Left ventricle myocardium inferior (tissue), 1 donor: ENCODE measurements around the gene B4GALNT1. TPM values are rescaled to one million over a fixed set of nuclear protein-coding genes. Genes with fewer than 3 reads are reported as not detected.

Experiments used
- DNase-seq: peaks from one replicate; pipeline ENCODE4 v3.0.0-alpha.2; 2020
- H3K27ac ChIP-seq: fragments of 200-600 bp; replicated peaks from 2 replicates; pipeline ENCODE4 v1.8.0; 2021
- H3K27me3 ChIP-seq: fragments of 200-600 bp; 2 replicates; pipeline ENCODE4 v1.8.0; 2021; ENCODE audit warnings: low read depth
- H3K36me3 ChIP-seq: fragments of 200-600 bp; 2 replicates; pipeline ENCODE4 v1.8.0; 2021
- H3K4me1 ChIP-seq: fragments of 200-600 bp; 2 replicates; pipeline ENCODE4 v1.8.0; 2021
- H3K4me3 ChIP-seq: fragments of 200-600 bp; 2 replicates; pipeline ENCODE4 v1.8.0; 2021; ENCODE audit warnings: mild to moderate bottlenecking, moderate library complexity
- H3K9me3 ChIP-seq: fragments of 200-600 bp; replicated peaks from 2 replicates; pipeline ENCODE4 v1.8.0; 2021
- CTCF ChIP-seq: fragments of 200-600 bp; IDR thresholded peaks from 2 replicates; pipeline ENCODE4 v1.8.0; 2021; ENCODE audit warnings: antibody characterized with exemption, mild to moderate bottlenecking, borderline replicate concordance
- intact Hi-C: fragments of 100-400 bp; cut with micrococcal nuclease; formaldehyde crosslinking; loops from one replicate; pipeline ENCODE4 v1.11.0; 2022
- total RNA-seq: library from RNA; stranded (reverse); fragmentation: NEBNext Ultra II Directional; extraction: Animal tissue kit (Norgen Biotek cat#: 25700); gene quantifications from one replicate; pipeline ENCODE4 v1.2.1, GENCODE V29; 2021
- donor health status: DM: no; HTN: yes; CAD: no; lungs with severe emphysema.

B4GALNT1 gene
- total RNA-seq, 1 donor from 2014 or later = 4.7 TPM

- TF ChIP-seq CTCF = no peak
- no peak overlapping the region for H3K27ac ChIP-seq
- H3K4me1 ChIP-seq = no peaks in the 10 kb centered on the region
- peaks cover 38% of the 10 kb centered on the region for H3K27me3 ChIP-seq
- no peak overlapping the region for H3K4me3 ChIP-seq
- H3K36me3 ChIP-seq = no peaks in the 10 kb centered on the region
- intact Hi-C loops = loop anchor here (5.0 kb wide), 1 partner anchor 42 kb away; no protein-coding TSS in a partner anchor
- no peak for DNase-seq
- no peaks in the 10 kb centered on the region for H3K9me3 ChIP-seq
Measured at GRCh38 chr12:57579677-57580465, 53.1 kb downstream of the B4GALNT1 start.

- H3K4me1 ChIP-seq = no peaks in the 10 kb centered on the region
- no peak overlapping the region for H3K4me3 ChIP-seq
- intact Hi-C loops = no loop called here
- H3K27ac ChIP-seq = no peak overlapping the region
- DNase-seq = no peak
- no peaks in the 10 kb centered on the region for H3K9me3 ChIP-seq
- TF ChIP-seq CTCF = no peak
- H3K36me3 ChIP-seq = no peaks in the 10 kb centered on the region
- peaks cover 41% of the 10 kb centered on the region for H3K27me3 ChIP-seq
Measured at GRCh38 chr12:57579011-57579410, 54.0 kb downstream of the B4GALNT1 start.

GRCh38 chr12:57577981-57578758 is 54.8 kb downstream of the B4GALNT1 start:
- H3K4me1 ChIP-seq = no peaks in the 10 kb centered on the region
- H3K4me3 ChIP-seq = no peak overlapping the region
- no peaks in the 10 kb centered on the region for H3K9me3 ChIP-seq
- H3K36me3 ChIP-seq = no peaks in the 10 kb centered on the region
- H3K27ac ChIP-seq = no peak overlapping the region
- TF ChIP-seq CTCF = no peak
- intact Hi-C loops = no loop called here
- H3K27me3 ChIP-seq = peaks cover 41% of the 10 kb centered on the region
- no peak for DNase-seq

- intact Hi-C loops = no loop called here
- TF ChIP-seq CTCF = no peak
- Histone ChIP-seq H3K4me1 (no peaks in the 10 kb centered on the region), H3K36me3 (no peaks in the 10 kb centered on the region), H3K9me3 (no peaks in the 10 kb centered on the region), H3K27ac (no peak overlapping the region), H3K27me3 (peaks cover 42% of the 10 kb centered on the region), H3K4me3 (no peak overlapping the region)
- DNase-seq = no peak
Measured at GRCh38 chr12:57576613-57577160, 56.3 kb downstream of the B4GALNT1 start.

Other genes with a start within 250 kb of the B4GALNT1 start
- gene R3HDM2, start 202.2 kb downstream of the B4GALNT1 start, total RNA-seq = 63.1 TPM
- not detected for gene INHBC, start 198.4 kb downstream of the B4GALNT1 start, total RNA-seq
- not detected for gene INHBE, start 177.9 kb downstream of the B4GALNT1 start, total RNA-seq
- 0.93 TPM for gene GLI1, start 173.4 kb downstream of the B4GALNT1 start, total RNA-seq
- 4.2 TPM for gene ARHGAP9, start 153.3 kb downstream of the B4GALNT1 start, total RNA-seq
- 73.1 TPM for gene MARS1, start 145.1 kb downstream of the B4GALNT1 start, total RNA-seq
- gene DDIT3, start 112.7 kb downstream of the B4GALNT1 start, total RNA-seq = 20.4 TPM
- gene MBD6, start 110.4 kb downstream of the B4GALNT1 start, total RNA-seq = 33.1 TPM
- 87.8 TPM for gene DCTN2, start 86.0 kb downstream of the B4GALNT1 start, total RNA-seq
- gene KIF5A, start 83.2 kb downstream of the B4GALNT1 start, total RNA-seq = 0.08 TPM
- 12.3 TPM for gene PIP4K2C, start 42.0 kb downstream of the B4GALNT1 start, total RNA-seq
- 22.3 TPM for gene DTX3, start 28.4 kb downstream of the B4GALNT1 start, total RNA-seq
- gene ARHGEF25, start 21.8 kb downstream of the B4GALNT1 start, total RNA-seq = 9.7 TPM
- 112 TPM for gene OS9, start 60.9 kb upstream of the B4GALNT1 start, total RNA-seq
- gene AGAP2, start 105.5 kb upstream of the B4GALNT1 start, total RNA-seq = 6.5 TPM
- 27.2 TPM for gene TSPAN31, start 111.8 kb upstream of the B4GALNT1 start, total RNA-seq
- gene CDK4, start 119.1 kb upstream of the B4GALNT1 start, total RNA-seq = 41.3 TPM
- 13.8 TPM for gene MARCHF9, start 121.9 kb upstream of the B4GALNT1 start, total RNA-seq
- not detected for gene CYP27B1, start 133.9 kb upstream of the B4GALNT1 start, total RNA-seq
- gene METTL1, start 138.9 kb upstream of the B4GALNT1 start, total RNA-seq = 6.8 TPM
- 0.99 TPM for gene EEF1AKMT3, start 139.4 kb upstream of the B4GALNT1 start, total RNA-seq
- 53.7 TPM for gene TSFM, start 149.6 kb upstream of the B4GALNT1 start, total RNA-seq
- gene AVIL, start 185.5 kb upstream of the B4GALNT1 start, total RNA-seq = 2.1 TPM
- gene CTDSP2, start 213.5 kb upstream of the B4GALNT1 start, total RNA-seq = 82.6 TPM